GM12872 (cell line): Measurements from ENCODE around the gene BLTP3B.

ENCODE experiments used
- TF ChIP-seq, protein P1 (sequence below): IDR thresholded peaks from 3 replicates; pipeline ENCODE4 v1.5.1; 2011; ENCODE audit warnings: low read depth, mild to moderate bottlenecking, low read length, moderate library complexity; ENCODE audit not compliant: insufficient read depth

BLTP3B gene

DNA sequence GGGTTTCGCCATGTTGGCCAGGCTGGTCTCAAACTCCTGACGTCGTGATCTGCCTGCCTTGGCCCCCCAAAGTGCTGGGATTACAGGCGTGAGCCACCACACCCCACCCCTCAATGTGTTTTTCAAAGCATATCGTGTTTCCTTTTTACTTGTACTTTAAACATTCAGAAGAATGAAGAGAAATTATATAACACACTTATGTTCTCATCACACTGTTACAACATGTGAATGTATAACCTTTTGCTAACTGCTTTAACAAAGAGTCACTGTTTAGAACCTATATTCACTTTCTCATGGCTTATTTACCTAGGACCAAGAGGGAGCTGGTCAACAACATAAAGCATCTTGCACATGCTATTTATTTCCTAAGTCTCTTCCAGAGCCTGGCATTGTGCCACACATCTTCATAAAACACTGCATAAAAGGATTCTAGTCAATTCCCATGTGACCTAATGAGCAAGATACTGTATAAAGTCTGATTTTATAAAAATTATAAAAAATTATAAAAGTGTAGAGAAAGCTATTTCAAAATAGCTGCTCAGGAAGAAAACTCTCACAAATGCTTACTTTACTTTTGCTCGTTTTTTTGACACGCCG is 42.0 kb upstream of the BLTP3B start:
- TF ChIP-seq, protein P1, sequence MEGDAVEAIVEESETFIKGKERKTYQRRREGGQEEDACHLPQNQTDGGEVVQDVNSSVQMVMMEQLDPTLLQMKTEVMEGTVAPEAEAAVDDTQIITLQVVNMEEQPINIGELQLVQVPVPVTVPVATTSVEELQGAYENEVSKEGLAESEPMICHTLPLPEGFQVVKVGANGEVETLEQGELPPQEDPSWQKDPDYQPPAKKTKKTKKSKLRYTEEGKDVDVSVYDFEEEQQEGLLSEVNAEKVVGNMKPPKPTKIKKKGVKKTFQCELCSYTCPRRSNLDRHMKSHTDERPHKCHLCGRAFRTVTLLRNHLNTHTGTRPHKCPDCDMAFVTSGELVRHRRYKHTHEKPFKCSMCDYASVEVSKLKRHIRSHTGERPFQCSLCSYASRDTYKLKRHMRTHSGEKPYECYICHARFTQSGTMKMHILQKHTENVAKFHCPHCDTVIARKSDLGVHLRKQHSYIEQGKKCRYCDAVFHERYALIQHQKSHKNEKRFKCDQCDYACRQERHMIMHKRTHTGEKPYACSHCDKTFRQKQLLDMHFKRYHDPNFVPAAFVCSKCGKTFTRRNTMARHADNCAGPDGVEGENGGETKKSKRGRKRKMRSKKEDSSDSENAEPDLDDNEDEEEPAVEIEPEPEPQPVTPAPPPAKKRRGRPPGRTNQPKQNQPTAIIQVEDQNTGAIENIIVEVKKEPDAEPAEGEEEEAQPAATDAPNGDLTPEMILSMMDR, result no peak

DNA sequence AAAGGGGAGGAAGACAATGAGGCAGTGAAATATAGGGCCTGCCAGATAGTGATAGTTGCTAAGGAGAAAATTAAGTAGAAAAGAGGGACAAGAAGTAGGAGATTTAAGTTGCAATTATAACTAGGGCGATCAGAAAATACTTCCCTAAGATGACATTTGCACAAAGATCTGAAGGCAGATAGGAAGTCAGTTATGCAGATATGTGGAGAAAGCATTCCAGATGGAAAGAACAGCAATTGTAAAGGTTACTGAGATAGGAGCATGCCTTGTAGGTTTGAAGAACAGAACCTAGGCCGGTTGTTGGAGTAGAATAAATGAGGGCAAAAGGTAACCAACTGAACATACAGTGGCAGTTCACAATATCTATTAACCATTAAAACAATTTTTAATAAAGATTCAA is 36.6 kb upstream of the BLTP3B start:
- TF ChIP-seq, protein P1, result no peak

DNA sequence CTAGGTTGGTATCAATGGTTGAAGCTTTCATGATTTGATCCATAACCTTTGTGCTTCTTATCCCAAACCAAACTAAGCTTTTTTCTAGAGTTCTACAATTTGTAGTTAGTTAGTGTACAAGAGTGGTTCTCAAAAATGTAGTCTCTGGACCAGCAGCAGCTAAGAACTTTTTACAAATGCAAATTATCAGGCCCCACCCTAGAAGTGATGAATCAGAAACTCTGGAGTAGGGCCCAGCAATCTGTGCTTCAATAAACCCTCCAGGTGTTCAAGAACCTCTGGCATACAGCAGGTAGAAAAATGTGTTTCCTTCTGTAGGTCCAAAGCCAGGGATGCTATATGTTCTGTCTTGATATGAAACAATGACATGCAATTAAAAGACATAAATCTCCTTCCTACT is 31.8 kb upstream of the BLTP3B start:
- TF ChIP-seq, protein P1, result no peak

DNA sequence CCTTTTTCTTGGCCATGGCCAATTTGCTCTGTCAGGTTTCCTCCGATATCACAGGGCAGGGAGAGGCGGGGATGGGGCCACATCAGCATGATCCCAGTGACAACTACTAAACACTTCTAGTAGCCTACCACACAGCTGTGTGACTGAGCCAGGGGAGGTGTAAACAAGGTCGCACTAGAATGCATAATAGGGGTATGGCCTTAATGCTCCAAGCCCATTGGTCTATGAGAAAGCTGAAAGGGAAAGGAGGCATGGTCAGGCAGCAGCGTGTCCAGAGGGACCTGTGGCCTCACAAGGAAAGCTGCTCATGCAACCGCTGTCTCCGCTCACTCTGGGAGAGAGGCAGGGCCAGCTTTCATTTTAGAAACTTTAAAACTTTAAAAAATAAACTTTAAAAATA is 30.4 kb upstream of the BLTP3B start:
- TF ChIP-seq, protein P1, result no peak

DNA sequence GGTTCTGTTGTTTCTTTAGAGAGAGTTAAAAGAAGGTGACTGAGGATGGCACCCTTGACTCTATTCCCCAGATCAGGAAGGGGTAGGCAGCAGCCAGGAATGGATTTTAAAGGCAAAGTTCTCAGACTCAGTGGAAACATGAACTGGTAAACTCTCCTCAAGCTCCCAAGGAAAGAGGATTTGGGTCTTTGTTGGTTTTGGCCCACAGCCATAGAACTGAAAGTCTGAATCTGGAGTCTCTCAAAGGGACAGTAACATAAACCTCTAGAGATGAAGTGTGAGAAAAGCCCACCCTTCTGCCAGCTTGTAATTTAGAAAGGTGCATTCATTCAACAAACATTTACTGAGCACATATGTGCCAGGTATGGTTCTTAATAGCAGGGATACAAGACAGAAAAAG is 28.6 kb upstream of the BLTP3B start:
- TF ChIP-seq, protein P1, result no peak

DNA sequence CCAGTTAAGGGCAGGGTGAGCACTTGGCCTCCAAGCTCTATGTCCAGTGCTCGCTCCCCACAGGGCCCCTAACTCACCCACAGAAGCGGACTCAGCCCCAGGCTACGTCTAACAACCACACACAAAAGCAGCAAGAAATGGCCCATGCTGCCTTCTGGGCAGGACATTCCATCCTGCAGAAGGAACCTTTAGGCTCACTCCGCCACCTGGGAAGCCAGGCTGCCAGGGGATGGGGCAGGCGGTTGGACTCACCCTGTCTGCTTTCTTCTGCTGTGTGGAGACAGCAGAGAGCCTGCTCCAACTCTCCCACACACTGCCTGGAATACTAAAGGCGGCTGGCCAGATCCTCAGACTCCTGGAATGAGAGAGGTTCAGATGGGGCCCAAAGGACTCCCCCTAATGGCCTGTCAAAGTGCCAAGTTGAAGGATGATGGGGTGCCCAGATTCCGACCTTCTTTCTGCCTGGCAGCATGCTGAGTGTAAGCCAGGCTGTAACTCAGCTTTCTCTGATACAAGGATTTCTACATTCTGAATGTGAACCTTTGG is 27.7 kb upstream of the BLTP3B start:
- TF ChIP-seq, protein P1, result no peak

DNA sequence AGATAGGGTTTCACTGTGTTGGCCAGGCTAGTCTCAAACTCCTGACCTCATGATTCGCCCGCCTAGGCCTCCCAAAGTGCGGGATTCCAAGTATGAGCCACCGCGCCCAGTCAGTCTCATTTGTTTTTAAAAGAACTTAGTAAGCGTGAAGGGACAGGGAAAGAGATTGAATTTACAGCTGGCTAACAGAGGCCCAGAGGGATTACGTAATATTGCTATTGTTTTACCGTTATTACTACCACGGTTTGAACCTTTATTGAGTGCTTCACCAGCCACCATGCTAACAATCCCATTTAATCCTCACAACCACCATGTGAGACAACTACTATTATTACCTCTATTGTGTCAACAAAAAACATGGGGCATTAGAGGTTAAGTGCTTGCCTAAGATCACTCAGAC is 26.7 kb upstream of the BLTP3B start:
- TF ChIP-seq, protein P1, result no peak

DNA sequence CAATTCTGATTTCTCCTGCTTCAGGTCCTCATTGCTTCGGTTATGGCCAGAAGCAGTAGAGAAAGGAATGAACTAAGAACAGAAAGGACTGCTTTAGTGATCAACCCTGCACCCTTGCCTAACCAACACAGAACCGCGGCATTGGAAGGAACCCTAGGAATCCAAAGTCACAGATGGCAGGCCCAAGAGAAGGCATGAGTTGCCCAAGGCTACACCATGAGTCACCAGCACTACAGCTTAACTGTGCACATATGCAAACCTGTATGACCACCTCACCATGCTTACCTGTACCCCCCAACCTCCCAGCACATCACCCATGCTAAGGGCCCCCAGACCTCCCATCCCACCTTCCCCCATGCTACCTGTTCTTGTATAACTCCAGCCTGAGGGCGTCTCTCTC is 25.9 kb upstream of the BLTP3B start:
- TF ChIP-seq, protein P1, result no peak
